GM13976 (cell line): ENCODE measurements around the gene ADGRG6.

Experiments
- DNase-seq: peaks from one replicate; pipeline ENCODE4 v3.0.0; 2012; ENCODE audit warnings: low spot score
- CTCF ChIP-seq: IDR thresholded peaks from 2 replicates; pipeline ENCODE4 v1.5.1; 2012; ENCODE audit warnings: borderline replicate concordance, mild to moderate bottlenecking; ENCODE audit not compliant: insufficient read depth; ENCODE audit errors: extremely low read depth, missing control alignments, control extremely low read depth
- in situ Hi-C: fragments of 300-500 bp; cut with MboI; formaldehyde crosslinking; loops from one replicate; pipeline ENCODE4 v1.12.0; 2022; ENCODE audit warnings: low sequenced_read_pairs, mixed read lengths, inconsistent platforms; ENCODE audit not compliant: unreplicated experiment

The ADGRG6 gene

GRCh38 chr6:142336183-142336582, 34.4 kb downstream of the ADGRG6 start:
- TF ChIP-seq CTCF = no peak
- no peak for DNase-seq
- in situ Hi-C loops = no loop called here

- in situ Hi-C loops = no loop called here
- no peak for DNase-seq
- TF ChIP-seq CTCF = no peak
Measured at GRCh38 chr6:142336787-142337186, 35.0 kb downstream of the ADGRG6 start.

- in situ Hi-C loops = no loop called here
- TF ChIP-seq CTCF = no peak
- DNase-seq = no peak
Measured at GRCh38 chr6:142339113-142339512, 37.3 kb downstream of the ADGRG6 start.

- no peak for DNase-seq
- in situ Hi-C loops = no loop called here
- TF ChIP-seq CTCF = no peak
Measured at GRCh38 chr6:142339968-142340658, 38.3 kb downstream of the ADGRG6 start.

- DNase-seq = no peak
- TF ChIP-seq CTCF = no peak
- in situ Hi-C loops = no loop called here
Measured at GRCh38 chr6:142341855-142342330, 40.1 kb downstream of the ADGRG6 start.

- in situ Hi-C loops = no loop called here
- TF ChIP-seq CTCF = no peak
- DNase-seq = no peak
Measured at GRCh38 chr6:142342986-142343385, 41.2 kb downstream of the ADGRG6 start.
